AG08396 (cell line): Measurements from ENCODE around the gene NAA80.
A peak's percentile ranks its signal among the peaks of the same experiment; 100 is the strongest.

Experiments used
- DNase-seq: peaks from one replicate; pipeline ENCODE4 v3.0.0; 2012; ENCODE audit warnings: low spot score, mixed read lengths

Gene NAA80, protein sequence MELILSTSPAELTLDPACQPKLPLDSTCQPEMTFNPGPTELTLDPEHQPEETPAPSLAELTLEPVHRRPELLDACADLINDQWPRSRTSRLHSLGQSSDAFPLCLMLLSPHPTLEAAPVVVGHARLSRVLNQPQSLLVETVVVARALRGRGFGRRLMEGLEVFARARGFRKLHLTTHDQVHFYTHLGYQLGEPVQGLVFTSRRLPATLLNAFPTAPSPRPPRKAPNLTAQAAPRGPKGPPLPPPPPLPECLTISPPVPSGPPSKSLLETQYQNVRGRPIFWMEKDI

DNA sequence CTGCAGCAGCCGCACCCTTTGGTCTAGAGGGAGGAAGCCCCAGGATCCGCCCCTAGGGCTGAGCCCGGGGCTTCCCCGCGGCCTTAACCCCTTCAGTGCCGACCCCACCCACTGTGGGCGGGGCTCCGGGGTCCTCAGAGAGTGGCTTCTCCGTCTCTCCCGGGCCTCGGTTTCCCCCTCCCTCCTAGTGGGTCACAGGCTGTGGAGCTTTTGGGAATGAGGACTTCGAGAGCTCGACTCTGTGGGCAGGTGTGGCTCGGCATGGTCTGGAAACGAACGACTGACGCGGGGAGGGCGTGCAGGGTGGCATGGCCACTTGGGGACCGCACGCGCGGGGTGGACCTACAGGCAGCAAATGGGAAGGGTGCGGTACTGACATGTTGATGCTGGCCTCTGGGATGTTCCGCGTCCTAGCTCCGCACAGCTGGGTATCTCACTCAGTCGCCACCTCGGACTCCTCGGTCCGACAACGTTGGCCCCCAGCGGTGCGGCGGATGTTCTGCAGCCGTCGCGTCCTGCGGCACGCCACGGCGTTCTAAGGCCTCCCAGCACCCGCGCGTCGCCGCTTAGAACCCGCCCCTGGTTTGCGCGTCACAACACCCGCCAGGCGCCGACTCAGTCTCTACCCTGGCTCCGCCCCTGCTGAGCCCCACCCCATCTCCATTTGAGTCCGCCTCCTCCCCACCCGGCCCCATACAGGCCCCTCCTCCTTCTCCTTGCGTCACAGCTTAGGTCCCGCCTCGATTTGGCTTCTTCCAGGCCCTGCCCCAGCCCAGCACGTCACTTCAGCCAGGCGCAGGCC is at the start of gene NAA80, which contains the start of gene HYAL3:
Gene NAA80, minus strand, starts transcription at position 570 of the 802 bp plus-strand sequence. CDS start 1,942 bp downstream, outside the sequence.
Gene HYAL3, minus strand, starts transcription at position 570 of the 802 bp plus-strand sequence. CDS start 3,803 bp downstream, outside the sequence.
- peak; percentile 99 for DNase-seq

DNA sequence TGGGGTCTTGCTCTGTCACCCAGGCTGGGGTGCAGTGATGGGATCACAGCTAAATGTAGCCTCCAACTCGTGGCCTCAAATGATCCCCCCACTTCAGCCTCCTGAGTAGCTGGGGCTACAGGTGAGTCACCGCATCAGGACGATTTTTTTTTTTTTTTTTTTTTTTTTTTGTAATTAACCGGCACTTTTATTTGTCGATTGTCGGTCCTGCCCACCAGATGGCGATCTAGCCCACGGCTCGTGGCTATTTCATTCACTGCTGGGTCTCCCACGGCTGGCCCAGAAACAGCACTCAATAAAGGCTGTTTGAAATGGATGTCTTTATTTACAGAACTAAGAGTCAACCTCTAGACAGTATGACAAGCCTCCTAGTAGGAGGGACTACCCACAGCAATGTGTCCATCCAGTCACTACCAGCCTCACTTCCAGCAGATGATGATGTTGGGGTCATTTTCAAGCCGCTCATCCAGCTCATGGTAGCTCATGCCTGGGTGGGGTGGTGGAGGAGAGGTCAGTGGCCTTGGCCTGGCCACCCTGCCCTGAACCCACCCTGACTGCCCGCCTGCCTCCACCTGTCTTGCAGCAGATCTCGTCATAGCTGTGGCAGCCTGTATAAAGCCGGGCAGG is 48.1 kb upstream of the NAA80 start:
- peak; percentile 77 for DNase-seq

DNA sequence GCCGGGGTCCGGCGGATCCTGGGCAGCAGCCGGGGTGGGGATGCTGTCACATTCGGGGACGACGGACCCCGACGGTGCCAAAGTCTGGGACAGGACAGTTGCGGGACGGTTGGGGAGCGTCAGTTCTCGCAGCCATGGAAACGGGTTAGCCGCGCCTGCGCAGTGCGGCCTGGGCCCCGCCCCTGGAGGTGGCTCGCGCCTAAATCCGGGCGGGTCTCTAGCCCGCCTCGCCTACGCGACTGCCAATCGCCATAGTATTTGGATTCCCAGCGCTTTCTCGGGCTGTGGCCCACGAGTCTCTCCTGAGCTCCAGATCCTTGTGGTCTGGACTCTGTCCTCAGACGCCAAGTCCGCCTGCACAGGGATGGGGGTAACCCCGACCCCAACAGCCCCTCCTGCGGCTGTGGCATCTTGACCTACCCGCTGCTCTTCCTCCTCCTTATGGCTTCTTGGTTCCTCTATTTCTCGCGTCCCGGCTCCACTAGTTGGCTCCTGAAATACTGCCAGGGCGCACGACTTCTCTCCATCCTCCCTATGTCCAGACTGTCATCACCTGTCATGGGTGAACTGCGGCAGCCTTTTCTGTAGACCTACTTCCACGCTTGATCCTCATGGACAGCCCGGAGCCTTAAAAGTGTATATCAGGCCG is 46.5 kb upstream of the NAA80 start, which contains the start of gene ZMYND10:
Gene ZMYND10, minus strand, starts transcription at position 147 of the 649 bp plus-strand sequence. CDS start 153 bp downstream, outside the sequence.
- peak; percentile 94 for DNase-seq

DNA sequence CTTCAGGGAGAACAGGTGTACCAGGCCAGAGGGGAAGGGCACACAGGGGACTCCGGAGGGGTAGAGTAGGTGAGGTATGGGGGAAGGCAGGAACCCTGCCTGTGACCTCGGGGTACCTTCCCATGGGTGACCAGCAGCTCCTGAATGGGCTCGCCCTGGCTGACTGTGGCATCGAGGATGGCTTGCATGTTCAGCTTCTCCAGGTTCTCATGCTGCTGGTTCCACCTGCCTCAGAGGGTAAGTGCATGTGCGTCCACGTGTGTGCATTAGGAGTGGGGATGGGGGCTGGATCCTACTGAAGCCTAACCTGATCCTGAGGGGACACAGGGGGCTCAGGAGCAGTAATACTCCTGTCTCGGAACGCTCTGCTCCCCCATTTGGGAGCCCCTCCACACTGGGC is 45.8 kb upstream of the NAA80 start:
- DNase-seq, result no peak

DNA sequence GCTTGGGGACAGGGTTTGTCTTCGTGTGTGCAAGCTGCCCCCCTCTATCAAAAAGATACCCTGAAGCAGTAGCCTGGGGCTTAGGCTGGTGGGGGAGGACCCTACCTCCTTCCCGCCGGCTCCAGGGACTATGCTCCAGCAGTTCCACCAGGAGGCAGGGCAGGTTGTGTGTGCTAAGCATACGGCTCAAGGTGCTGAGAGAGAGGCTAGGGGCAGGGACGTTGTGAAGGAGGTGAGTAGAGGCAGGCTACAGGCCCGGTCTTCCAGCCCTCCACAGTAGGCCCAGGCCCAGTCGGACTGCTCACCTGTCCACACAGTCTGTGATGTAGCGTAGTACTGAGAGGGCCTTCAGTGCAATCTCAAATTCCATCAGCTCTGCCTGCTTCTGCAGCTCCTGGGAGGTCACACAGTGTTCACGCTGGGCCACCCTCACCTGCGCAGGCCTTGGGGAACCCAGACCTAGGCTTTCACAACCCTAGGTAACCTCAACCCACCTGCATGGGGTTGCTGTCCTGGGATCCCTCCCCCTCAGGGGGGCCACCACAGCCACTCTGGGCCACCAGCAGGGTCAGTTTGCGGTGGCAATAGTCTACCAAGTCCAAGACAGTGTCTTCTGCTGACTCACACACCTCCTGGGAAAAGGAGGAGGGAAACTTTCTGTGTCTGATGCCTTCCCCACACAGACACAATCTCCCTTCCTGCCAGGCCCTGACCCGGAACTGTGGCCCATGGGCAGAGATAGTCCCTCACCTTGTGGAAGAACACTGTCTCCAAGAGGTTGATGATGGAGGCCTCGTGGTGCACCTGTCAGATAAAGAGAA is 43.8 kb upstream of the NAA80 start:
- DNase-seq, result no peak

DNA sequence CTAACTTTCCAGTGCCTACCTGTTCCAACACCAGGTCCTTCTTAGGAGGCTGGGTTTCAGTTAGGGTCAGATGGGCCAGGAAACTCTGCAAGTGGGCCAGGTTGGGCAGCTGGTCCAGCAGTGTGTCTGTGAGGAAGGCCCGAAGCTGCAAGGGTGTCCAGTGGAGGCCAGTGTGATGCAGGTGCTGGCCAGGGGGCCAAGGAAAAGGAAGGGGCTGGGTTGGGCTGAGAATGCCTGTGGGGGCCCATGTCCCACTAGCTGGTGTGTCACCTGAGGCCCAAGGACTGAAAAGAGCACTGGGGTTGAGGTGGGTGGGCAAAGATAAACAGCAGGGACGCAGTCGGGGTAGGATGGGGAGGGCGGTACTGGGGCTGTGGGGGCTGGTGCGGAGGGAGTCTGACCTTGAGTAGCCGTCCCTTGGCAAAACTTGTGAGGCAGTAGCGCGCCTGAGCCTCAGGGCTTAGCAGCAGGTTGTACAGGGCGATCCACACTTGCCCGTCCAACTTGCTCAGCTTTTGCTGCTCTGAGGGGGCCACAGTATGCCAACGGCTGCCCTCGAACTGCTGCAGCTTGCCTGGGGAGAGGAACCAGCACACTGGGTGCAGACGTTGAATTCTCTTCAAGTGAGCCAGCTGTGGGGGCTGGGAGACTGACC is 42.9 kb upstream of the NAA80 start:
- no peak for DNase-seq

DNA sequence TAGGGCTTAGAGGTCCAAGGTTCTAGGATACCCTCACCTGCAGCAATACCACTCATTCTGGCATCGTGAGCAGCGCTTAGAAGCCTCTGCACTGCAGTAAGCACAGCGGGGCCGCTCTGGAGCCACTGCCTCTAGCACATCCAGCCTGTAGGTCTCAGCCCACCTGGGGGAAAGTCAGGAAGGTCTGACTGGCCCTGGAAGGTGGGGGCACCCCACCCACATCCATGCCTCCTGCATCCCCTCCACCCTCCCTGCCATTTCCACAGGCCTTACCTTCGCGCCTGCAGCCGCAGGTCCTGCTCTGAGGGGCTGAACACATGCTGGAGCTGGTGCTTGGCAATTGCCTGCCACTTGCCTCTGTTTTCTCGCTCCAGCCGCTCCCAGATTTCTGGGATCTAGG is 42.3 kb upstream of the NAA80 start:
- DNase-seq, result no peak

DNA sequence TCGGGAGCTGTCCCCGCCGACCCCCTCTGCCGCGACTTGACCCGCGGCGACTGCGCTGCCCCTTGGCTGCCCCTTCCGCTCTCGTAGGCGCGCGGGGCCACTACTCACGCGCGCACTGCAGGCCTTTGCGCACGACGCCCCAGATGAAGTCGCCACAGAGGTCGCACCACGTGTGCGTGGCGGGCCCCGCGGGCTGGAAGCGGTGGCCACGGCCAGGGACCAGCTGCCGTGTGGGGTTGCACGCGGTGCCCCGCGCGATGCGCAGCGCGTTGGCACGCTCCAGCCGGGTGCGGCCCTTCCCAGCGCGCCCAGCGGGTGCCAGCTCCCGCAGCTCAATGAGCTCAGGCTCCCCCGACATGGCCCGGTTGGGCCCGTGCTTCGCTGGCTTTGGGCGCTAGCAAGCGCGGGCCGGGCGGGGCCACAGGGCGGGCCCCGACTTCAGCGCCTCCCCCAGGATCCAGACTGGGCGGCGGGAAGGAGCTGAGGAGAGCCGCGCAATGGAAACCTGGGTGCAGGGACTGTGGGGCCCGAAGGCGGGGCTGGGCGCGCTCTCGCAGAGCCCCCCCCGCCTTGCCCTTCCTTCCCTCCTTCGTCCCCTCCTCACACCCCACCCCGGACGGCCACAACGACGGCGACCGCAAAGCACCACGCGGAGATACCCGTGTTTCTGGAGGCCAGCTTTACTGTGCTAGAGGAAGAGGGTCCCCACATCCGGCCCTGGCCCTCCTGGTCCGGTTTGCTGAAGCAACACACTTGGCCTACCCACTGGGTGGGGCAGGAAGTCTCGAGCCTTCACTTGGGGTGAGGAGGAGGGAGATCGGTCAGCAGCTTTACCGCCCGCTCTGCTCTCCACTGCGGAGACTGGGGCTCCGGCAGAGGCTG is 41.5 kb upstream of the NAA80 start, which contains the start of gene RASSF1:
Gene RASSF1, minus strand, starts transcription at position 389 of the 882 bp plus-strand sequence. Its CDS starts 31 bp downstream, at position 358.
- DNase-seq, result peak; percentile 79

DNA sequence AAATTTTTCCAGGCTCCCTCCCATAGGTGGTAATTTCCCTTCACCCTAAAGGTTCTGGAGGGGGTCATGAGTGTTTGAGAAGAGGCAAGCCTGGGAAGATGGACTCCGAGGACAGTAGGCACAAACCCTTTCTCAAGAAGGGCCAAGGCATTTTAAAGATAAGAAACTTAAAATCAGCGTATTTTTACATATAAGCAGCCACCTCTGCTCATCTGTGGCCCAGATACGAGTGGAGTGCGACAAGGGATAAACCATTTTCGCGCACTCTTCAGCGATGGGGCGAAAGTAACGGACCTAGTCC is 40.9 kb upstream of the NAA80 start:
- no peak for DNase-seq

DNA sequence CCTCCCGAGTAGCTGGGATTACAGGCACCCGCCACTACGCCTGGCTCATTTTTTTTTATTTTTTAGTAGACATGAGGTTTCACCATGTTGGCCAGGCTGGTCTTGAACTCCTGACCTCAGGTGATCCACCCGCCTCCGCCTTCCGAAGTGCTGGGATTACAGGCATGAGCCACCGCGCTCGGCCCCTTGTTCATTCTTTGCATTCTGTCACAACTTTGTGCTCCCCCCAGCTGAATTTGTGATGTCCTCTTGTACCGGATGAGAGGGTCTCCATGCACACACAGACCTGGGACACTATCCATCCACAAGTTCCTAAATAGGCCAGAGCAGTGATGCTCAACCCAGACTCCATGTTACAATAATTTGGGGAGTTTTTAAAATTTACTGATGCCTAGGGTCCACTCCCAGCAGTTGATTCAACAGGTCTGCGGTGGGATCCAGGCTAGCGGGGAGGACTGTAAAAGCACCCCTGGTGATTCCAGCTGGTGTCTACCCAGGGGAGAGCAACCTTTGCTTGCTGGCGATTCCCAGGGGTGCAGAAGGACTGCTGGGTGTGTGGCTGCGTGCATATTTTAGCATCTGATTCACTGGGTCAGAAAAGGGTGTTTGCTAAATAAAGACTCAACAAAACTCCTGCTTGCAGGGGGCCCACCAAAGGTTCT is 40.4 kb upstream of the NAA80 start:
- DNase-seq, result peak; percentile 63

DNA sequence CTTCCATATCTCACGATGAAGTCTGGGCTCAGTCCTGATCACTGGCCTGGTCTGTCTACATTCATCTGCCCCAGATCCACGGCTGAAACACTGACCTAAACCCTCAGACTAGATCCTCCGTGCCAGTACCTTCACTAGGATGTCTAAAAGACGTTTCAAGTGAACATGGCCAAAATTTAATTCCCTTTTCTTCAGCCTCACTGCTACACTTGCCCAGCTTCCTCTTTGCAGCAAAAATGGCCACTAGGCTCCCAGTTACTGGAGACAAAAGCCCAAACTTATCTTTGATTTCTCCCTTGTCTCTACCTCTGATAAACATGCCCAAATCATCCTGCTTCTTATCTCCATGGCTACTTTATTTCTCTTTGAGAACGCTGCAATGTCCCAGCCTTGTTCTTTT is 39.8 kb upstream of the NAA80 start:
- no peak for DNase-seq

DNA sequence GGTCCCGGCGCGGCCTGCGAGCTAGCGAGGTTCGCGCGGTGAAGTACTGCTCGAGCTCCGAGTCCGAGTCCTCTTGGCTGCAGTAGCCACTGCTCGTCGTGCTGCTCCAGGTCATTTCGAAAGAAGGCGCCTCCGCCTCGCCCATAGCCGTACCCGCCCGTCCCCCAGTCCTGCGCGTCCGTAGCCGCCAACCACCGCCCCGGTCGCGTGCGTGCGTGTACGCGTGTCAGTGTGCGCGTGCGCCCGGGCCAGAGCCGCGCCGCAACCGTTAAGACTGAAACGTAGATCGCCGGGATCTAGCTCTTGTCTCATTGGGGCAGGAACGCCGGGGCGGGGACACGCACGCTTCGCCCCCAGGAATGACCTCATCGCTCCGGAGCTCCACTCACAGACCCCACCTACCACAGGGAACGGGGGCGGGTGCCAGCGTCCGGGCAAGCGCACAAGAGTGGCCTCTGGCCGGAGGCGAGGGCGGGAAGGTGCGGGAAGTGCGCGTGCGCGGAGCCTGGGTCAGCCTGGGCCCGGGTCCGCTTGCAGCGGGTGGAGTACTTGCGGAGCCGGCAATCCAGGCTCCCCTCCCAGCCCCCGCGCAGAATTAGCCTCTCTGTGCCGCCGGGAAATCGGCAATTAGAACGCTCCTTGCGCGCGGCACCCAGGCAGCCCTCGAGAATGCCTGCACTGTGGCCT is 38.1 kb upstream of the NAA80 start:
- peak; percentile 99 for DNase-seq

DNA sequence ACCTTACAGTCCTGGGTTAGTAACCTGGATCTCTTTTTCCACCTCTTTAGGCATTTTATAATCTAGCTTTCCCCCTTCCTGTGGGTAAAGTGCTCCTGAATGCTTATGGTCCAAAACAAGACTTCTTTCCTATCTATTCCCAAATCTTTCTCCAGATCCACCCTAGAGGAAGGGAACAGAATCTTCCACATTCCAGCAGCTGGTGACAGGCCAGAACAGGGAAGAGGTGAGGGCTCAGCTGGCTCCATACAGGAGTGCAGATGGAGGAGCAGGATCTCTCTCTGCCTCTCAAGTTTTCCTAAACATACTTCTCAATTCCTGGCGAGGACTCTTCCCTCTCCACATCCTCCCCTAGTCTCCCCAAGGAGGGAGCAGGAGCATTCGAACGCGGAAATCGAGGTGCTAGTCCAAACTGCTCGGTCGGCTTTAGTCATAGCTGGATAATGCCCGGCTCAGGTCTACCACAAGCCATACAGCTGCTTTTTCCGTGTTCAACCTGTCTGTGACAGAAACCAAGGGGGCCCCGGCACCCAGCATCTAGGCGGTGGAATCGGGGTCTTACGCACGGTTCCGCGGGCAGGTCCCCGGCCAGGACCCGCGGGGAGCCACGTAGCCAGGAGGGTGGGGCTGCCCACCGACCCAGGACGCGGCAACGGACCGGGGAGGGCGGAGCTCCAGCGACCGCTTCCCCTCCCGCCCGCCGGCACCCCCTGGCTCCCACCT is 37.4 kb upstream of the NAA80 start:
- DNase-seq, result no peak

DNA sequence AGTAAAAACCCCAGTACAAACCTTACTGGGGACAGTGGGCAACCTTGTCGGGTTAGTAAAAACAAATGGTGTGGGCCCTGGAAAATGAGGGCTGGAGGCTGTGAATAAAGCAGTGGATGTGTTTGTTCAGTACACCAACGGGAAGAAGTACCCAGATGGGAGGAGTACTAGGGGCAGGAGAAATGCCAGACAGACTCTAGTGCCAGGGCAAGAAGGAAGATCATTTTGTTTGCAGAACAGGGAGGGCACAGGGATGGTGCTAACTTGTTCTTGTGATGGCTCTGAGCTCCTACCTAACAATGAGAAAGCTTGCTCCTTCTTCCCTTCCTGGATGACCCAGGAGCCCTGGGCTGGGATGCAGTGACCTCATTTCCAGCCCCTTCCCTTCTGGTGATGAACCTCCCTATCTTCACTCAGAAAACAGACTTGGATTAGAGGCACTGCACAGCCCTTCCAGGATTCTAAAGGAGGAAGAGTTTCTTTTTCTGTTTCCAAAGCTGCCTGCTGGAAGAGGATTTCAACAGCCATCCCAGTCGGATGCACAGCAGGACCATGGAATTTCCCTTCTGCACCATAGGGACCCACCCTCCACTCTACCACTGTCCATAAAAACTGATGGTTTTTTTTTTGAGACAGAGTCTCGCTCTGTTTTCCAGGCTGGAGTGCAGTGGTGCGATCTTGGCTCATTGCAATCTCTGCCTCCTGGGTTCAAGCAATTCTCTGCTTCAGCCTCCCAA is 35.3 kb upstream of the NAA80 start:
- no peak for DNase-seq

DNA sequence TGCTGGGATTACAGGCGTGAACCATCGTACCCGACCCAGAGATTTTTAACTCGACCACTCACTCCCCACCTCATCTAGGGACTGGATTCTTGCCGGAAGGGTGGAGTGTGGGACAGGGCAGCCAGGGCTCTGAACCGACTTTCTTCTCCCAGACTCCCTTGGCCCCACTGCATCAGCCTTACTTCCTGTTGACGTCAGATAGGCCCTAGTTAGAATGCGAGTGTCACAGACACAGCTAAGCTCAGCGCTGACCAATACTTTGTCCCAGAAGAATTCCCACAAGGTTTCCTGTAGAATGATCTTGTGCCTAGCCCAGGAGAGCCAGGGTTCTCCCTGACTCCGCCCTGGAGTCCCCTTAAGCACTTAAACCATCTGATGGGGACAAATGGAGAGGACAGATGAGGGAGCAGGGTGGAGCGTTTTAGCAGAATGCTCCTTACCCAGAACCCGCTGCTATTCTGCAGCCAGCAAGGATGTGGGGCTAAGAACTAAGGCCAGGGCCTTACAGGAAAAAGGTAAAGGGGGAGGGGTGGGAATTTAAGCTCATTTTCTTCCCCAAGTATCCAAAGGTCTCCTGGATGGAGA is 34.6 kb upstream of the NAA80 start:
- no peak for DNase-seq

DNA sequence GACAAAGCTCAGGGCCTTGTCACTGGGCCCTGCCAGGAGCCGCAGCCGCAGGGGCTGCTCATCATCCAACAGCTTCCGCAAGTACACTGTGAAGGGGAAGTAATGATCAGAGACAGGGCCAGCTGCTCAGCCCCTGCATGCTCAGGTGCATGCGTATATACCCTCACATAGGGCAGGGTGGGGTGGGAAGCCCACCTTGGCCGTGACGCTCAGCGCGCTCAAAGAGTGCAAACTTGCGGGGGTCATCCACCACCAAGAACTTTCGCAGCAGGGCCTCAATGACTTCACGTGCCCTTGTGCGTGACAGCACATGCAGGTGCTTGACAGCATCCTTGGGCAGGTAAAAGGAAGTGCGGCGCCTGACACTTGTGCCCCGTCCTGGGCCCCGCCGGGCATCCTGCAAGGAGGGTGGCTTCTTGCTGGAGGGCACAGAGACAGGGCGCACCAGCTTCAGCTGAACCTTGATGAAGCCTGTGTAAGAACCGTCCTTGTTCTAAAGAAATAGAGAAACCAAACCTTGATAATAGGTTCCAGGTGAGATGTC is 32.2 kb upstream of the NAA80 start:
- DNase-seq, result no peak

DNA sequence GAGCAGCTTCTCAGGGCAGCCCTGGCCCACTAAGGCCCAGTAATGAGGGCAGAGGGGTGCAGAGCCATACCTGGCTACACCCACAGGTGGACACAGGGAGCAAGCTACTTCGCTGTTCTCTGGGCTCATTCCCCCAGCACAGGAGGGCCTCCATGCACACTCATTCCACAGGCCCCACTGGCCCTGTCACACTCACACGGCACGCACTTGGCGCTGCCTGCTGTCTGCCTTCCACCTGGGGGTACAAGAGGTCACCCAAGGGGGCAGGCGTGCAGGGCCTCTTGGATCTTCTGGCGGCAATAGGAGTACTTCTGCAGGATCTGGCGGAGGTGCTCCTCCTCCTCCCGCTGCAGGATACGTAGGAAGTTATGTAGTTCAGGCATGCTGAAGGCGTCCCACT is 31.1 kb upstream of the NAA80 start:
- DNase-seq, result no peak
